SHP77 treated with DMSO at 0.1 percent for 48 hours (cell line): Measurements from ENCODE around the gene NOS2.

Source experiments
- DNase-seq: peaks from one replicate; lab custom pipeline; 2025; lab: John Stamatoyannopoulos, UW

The NOS2 gene

DNA sequence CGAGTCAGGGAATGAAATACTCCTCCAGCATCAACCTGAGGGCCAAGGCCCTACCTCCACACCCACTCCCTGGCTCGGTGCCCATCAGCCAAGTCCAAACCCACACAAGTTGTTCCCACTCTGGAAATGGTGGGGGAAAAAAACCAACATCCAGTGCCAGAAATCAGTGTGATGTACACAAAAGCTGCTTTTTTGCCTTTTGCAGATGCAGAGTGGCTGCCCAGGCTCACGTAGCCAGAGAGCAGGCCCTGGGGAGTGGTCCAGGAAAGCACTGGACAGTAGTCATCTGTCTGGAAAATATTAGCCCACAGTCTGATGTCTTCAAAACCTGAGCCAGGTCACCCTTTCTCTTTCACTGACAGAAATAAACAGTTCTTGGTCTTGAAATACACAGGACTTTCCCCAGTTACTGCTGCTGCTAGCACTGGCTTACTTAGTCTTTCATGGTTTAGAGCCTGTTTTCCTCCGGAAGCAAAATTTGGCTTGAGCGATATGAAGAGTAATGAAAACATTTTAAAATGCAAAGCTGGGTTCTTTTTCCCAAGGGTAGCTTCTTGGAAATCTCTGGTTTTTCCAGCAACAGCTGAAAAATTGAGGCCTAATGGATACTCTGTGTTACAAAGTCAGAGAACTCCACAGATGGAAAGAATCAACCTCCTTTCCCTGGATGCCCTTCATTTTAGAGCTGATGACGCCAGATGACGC is 18.2 kb upstream of the NOS2 start:
- DNase-seq: no peak

DNA sequence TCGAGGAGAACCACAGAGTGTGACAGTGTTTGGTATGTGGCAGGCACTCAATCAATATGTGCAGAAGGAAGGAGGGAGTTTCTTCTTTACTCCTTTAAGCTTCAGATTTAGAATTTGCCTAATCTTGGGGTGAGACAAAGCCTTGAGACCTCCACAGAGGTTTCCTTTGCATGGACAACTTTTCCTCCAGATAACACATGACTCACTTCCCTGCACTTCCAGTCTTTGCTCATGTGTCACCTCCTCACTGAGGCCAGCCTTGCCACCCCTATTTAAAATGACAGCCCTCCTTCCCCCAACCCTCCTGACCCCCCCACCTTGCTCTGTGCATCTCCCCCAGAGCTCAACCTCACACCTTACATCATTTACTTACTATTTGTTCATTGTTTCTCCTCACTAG is 17.4 kb upstream of the NOS2 start:
- no peak for DNase-seq

DNA sequence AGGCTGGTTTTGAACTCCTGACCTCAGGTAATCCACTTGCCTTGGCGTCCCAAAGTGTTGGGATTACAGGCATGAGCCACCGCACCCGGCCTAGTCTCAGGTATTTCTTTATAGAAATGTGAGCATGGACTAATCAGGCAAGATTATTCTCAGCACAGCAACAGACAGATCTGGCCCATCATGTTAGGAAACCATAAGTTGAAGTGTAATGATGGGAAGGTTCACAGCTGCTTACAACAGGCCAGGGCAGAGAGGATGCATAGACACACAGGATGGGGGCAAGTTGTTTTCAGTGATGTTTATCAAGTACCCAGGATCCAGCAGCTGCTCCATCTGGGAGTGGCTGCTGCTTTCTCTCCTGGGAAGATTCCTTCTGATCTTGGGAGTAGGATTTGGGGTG is 16.6 kb upstream of the NOS2 start:
- DNase-seq: no peak

DNA sequence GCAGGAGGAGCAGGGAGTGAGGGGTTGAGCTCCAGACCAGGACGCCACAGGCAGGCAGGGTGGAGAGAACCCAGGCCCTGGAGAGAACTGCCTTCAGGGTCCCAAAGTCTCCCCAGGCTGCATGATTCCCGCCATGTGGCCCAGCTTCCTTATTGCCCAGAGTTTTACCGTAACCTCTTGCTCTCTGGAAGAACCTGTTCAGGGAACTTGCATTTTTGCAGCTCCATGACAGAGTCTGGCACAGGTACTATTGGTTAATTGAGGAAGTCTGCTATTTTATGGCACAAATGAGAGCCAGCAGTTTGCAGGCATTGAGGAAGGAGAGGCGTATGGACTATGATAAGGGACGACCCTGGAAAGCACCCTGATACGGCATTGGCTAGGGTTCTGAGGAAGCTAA is 11.6 kb upstream of the NOS2 start:
- no peak for DNase-seq

DNA sequence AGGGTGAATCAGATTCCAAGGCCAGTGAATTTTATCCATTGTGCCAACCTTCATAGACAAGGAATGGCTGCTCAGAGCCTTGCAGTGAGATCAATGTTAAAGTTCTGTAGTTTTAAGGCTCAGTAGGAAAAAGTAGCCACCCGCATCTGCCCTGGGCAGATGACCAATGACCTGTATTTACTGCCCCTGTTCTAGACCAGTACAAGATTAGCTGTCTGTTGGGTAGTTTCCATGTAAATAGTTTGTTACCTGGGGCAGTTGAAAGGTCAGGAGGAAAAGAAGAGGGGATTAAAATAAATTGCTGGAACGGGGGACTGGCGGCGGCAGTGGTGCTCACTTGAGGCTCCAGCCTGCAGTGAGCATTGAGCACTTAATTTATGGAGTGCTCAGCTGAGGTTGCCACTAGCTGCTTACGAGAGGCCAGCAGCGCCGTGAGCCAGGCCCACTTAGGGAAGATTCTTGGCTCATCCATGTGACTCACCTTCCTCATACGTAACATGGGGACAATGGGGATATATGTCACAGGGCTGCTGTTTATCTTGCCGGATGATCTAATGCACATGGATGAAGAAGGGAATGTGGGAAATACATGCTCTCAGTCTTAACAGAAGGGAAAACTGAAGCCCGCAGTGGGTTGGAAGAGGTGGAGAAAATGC is 10.7 kb upstream of the NOS2 start:
- DNase-seq: no peak

DNA sequence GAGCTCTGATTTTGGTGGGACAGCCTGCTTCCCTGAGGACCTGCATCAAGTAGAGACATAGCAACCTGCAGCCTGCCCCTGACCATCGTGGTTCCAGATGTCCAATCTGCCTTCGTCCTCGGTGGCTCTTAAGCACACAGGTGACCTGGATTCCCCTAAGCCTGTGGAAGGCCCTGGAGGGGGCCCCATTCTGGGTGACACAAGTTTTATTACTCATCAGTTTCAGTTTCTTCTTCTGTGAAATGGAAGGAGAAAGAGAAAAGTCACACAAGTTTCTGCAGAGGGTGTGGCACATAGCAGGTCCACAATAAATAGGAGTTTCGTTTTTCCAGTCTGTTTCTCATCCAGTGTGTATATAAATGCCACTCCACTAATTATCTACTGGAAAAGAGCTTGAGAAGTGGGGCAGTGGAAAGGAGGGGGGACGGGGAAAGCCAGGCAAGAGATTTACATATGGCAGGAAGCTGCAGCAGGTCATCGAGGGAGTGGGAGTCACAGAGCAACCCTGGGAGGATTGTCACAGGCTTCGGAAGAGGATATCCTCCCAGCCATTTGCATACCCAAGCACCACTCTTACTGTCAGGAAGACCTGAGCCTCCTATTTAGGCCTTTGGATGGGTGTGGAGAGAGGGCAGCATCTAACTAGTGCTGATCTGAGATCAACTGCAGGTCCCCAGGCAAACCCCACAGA is 10.0 kb upstream of the NOS2 start:
- DNase-seq: no peak

DNA sequence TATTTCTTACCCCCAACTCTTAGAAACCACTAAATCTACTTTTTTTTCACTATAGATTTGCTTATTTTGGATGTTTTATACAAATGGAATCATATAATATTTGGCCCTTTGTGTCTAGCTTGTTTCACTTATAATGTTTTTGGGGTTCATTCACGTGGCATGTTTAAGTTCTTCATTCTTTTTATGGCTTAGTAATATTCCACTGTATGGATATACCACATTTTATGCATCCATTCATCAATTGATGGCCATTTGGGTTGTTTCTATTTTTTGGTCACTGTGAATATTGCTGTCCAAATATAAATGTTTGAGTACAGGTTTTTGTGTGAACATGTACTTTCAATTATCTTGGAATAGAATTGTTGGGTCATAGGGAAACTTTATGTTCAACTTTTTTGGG is 9.2 kb upstream of the NOS2 start:
- no peak for DNase-seq

DNA sequence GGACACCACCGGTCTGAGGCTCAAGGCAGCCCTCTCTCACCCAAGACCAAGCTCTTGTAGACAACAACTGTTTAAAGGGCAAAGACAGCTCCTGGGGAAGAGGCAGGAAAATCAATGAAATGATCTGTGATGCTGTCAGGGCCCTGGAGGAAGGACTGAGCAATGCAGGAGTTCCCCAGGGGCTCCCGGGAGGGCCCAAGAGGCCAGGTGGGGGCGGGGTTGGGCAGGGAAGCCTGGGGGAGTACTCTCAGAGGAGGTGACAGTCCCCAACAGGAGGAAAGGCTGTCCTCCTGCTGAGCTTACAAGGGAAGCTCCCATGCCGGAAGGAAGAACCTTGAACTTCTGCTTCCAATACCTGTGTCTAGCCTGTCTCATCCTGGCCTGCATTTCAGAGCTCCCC is 8.3 kb upstream of the NOS2 start:
- no peak for DNase-seq

DNA sequence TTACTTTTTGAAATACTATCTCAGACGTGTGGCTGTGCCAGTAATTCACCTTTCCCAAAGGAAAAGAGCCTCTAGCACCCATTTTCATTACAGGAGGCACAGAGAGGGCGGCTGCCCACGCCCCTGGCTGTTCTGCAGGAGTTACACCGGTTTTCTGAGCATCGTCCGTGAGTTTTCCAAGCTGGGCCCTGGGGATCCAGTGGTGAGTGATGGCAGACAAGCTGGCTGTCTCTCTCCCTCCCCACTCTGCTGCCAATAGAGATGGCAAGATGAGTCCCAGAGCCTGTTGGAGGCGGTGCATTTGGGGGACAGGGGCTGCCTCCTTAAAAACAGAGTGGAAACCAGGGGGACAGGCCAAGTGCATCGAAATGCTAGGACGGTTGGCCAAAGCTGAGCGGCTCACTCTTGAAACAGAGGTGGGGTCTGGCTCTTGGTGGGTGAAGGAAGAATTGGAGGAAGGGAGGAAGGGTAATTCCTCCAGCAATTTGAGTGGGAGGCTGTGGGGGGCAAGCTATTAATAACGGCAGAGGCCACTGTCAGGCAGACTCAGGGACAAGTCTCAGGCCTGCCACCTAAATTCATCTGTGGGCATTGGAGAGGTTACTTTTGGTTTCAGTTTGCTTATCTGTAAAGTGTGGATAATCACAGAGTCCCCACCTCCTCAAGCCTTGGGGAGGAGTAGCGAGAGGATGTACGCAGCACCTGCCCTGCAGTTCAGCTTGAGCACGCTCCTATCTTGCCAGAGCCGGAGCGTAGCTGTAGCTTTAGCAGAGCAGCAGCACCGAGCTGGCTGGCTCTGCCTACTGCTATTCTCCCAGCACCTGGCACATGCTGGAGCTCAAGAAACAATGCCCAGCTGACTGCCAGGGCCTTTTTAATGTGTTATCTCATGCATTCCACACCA is 7.5 kb upstream of the NOS2 start:
- DNase-seq: no peak

DNA sequence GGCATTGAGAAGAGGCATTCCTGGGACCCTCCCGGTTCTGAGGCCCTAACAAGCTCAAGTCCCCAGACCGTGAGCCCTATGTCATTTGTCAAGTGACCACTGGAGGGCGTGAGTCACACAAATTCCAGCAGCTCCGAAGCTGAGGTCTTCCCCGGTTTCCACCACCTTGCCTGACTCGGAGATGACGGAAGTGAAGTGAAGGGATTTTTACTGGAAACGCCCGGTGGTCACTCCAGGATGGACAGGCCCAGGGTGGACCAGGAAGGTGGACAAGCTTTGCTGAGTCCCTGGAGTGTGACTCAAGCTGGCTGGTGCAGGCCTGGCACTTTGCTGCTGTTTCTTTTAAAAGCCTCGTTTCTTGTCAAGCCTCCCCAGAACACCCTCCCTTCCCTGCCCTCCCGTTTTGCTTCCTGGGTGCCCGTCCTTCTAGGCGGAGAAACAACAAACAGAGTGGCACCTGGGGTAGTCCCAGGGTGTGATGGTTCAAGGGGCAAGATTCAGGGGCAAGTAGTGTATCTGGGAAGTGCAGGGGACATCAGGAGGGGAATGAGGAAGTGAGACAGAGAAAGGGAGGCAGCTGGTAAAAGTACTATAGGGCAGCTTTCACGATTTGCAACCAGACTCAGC is 5.3 kb upstream of the NOS2 start:
- DNase-seq: peak; percentile 42

DNA sequence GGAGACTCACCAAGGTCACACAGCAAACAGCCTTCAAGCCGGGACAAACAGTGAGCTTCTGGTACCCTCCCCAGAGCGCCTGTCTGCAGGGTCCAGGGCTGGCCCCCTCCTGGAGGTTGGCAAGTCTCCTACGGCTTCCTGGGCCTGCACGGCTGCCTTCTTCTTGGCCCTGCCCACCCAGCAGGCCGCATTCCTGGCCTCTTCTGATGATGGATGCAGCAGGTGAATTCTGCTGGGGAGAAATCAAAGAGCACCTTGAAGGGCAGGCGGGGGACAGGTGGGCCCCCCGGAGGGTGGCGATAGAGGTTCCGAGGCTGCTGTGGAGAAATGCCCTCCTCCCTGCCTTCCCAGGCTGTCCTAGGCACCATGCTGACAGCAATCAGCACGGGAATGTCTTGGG is 3.8 kb upstream of the NOS2 start:
- DNase-seq: no peak

DNA sequence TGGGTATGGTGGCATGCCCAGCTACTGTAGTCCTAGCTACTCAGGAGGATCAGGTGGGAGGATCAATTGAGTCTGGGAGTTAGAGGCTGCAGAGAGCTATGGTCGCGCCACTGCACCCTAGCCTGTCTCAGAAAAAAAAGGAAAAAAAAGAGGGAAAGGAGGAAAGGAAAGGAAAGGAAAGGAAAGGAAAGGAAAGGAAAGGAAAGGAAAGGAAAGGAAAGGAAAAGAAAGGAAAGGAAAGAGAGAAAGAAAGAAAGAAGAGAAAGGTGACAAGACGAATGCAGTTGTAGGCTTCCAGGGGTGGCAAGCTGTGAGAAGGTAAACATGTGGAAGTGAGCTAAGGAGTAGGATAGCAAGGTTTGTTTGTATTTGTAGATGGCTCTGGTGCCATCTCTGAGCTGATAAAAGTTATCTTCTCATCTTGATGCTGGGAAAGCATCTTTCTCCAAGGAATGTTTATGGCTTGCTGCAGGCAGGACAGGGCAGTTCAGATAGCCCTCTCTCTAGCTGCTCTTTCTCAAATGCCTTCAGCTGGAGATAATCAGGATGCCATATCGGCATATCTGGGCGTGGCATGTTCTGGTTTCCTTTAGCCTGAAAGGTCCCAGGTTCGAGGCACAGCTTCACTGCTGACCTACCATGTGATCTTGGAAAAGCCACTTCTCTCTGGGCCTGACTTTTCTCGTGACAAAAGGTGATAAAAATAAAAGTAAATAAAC is 2.8 kb upstream of the NOS2 start:
- no peak for DNase-seq

DNA sequence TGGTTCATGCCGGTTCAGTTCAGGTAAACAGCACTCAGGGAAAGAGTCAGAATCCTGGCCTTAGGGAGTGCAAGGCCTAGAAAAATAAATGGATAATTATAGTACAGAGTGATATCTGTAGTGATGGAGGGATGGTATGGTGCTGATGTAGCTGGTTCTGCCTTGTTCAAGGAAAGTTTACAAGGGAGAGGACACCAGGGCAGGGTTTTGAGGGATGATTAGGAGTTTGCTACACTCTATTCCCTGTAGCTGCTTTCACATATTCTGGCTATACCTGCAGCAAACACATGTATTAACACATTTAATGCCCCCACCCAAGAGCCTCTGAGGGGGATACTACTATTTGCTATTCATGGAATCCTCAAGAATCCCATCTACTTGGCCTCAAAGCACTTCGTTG is 1.7 kb upstream of the NOS2 start:
- no peak for DNase-seq

DNA sequence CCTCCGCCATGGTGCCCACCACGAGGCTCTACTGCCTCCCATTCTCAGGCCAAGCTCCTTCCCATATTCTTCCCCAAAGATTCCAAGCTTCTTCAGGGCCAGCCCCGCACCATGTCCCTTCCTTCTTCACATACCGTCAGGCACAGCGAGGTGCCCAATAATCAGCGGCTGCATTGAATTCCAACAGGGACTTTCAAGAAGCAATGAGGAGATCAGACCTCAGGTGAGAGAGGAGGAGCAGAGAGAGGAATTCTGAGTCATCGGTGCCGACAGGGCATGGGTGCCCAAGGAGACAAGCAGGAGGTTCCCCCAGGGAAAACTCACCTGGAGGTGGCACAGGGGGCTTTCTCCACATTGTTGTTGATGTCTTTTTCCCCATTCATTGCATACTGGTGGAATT is 2.0 kb downstream of the NOS2 start:
- DNase-seq: no peak

DNA sequence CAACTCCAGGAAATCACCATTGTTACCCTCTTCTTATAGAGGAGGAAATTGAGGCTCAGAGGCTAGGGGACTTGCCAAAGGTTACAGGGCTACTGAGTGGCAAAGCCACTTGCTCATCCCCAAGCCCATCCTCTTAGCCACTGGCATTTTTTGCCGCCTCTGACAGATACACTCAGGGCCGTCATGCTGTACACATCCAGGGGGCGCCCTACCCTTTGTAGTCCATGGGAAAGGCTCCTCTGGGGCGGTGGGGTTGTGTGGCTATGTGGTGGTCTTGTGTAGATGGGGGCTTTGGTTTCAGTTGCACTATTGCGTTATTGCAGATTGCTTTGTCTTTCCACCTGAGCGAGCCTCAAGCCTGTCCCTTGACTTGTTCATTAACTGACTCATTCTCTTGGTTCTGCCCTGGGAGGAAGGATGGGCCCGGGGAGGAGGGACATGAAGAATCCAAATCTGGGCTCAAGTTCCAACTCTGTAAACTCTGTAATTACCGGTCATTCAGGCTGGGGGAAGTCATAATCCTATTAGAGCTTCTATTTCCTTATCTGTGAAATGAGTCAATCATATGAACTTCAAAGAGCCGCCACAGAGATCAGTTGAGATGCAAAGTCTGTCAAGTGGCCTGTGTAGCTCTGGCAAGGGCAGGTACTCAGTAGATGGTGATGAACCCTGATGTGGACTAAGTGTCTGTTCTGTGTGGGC is 2.8 kb downstream of the NOS2 start:
- DNase-seq: no peak

DNA sequence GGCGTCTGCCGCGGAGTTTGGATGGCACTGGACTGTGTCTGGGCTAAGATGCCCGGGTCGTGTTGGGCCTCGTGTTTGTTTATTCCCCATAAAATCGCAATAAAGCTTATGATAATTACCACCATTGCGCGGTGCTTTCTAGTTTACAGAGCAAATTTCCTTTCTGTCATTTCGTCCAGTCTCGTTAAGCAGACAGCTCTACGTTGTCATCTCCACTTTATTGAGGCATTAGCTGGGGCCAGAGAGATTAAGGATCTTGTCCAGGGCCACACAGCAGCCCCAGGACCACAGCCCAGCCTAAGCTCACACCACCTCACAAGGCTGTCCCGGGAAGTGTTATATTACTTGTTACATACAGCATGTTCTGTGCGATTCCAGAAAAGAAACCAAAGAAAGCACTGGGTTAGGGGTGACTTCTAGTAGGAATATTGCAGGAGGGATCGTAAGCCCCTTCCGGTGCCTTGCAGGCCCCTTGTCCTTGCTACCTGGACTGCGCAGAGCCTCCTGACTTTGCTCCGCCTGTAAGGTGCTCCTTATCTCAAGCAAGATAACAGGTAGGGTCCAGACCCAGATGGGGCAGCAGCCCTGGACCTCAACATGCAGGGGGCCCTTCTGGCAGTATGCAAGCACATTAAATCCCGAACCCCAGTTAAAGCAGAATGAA is 6.3 kb downstream of the NOS2 start:
- no peak for DNase-seq

DNA sequence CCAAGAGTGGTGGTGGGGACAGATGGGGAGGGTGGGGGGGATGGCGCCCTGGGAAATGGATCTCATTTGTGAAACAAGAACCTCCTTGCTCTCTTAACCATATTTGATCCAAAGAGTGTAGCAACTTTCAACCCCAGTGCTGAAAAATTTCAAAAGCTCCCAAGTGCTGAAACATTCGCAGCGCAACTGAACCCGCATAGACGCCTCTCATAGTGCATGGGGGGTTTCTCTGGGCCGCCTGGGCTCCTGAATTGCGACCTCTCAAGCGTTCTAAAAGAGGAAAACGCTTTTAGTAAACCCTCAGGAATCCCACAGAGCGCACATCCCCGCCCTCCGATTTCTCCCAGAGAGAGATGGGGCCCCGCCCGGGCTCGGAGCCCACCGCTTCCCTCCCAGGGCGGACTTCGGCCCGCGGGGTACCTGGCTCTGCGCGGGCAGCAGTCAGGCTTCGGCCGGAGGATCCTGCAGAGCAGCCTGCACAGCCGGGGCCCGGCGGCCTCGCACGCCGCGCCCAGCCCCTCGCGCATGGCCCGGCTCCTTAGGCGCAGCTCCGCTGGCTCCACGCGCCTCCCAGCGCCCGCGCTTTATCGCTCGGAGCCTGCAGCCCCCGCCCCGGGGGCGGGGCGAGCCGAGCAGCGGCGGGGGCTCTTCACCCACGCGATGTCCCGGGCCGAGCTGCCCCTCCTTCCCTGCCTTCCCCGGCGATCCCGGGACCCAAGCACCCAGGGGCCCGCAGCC is 7.0 kb downstream of the NOS2 start:
- DNase-seq: no peak

DNA sequence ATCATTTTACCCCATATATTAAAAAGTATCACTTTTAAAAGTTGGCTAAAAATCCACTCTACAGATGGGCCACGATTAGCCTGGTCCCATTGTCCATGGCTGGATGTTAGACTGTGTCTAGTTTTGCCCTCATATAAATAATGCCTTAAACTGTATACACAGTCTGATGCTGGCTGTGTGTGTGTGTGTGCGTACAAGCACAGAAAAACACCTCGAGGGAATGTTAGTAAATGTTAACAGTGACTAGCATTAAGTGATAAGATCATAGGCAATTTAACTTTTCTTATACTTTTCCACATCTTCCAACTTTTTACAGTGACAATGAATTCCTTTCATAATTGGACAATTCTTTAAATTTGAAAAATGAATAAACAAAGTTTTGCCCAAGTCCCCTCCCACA is 8.2 kb downstream of the NOS2 start:
- DNase-seq: no peak

DNA sequence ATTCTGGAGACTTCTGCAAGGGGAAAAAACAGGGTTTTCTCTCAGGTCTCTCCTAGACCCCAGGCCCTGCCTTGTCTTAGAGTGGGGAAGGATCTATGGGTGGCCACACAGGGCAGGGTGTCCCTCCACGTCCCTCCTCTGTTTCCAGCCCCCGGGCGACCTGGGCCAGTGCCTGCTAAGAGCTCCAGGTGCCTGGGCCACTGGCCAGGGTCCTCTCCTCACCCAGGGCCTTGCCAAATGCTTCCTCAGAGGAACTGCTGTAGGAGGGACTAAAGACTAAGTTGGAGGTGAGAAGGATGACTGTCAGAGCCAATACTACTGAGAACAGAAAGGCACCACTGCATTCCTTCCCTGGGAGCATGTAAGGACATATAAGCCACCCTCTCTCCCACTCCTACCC is 11.4 kb downstream of the NOS2 start:
- no peak for DNase-seq
